ENCODE results near the gene SF3A2.
A peak's percentile ranks its signal among the peaks of the same experiment; 100 is the strongest.

SF3A2 gene

DNA sequence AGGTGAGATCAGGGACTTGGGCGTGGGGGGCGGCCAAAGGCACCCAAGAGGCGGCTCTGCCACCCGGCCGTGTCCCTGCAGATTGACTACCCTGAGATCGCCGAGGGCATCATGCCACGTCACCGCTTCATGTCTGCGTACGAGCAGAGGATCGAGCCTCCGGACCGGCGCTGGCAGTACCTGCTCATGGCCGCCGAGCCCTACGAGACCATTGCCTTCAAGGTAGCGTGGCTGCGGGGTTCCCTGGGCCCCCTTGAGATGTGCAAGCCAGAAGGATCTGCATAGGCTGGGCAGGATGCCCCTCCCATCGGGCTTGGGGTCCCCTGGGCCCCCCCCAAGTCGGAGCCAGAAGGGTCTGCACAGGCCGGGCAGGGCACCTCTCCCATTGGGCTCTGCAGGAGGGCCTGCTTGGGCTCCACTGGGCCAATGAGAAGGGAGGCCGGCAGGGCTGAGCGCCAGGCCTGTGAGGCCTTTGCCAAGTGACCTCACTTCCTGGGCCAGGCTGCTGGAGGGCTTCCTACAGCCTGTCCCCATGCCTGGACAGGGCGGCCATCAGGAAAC is 10.3 kb downstream of the SF3A2 start (continued):
- TF ChIP-seq ZNF37A (tag by site-specific recombination; IDR thresholded peaks at IDR 0.05) (no peak), ZNF510 (tag by site-specific recombination; IDR thresholded peaks at IDR 0.05; ENCODE audit: insufficient replicate concordance) (no peak), GLI4 (tag by site-specific recombination; IDR thresholded peaks at IDR 0.05) (no peak), ZNF302 (tag by site-specific recombination; IDR thresholded peaks at IDR 0.05; ENCODE audit: low read depth) (no peak), ZBTB7A (tag by site-specific recombination; IDR thresholded peaks at IDR 0.05; ENCODE audit: low read depth) (no peak), ZNF211 (tag by site-specific recombination; IDR thresholded peaks at IDR 0.05; ENCODE audit: low read depth) (no peak), HOXD13 (CRISPR knock-in tag; IDR thresholded peaks at IDR 0.05; ENCODE audit: borderline replicate concordance) (no peak), ZNF10 (tag by site-specific recombination; IDR thresholded peaks at IDR 0.05) (no peak), ZNF660 (tag by site-specific recombination; IDR thresholded peaks at IDR 0.05) (no peak)
- TF ChIP-seq, protein P1, sequence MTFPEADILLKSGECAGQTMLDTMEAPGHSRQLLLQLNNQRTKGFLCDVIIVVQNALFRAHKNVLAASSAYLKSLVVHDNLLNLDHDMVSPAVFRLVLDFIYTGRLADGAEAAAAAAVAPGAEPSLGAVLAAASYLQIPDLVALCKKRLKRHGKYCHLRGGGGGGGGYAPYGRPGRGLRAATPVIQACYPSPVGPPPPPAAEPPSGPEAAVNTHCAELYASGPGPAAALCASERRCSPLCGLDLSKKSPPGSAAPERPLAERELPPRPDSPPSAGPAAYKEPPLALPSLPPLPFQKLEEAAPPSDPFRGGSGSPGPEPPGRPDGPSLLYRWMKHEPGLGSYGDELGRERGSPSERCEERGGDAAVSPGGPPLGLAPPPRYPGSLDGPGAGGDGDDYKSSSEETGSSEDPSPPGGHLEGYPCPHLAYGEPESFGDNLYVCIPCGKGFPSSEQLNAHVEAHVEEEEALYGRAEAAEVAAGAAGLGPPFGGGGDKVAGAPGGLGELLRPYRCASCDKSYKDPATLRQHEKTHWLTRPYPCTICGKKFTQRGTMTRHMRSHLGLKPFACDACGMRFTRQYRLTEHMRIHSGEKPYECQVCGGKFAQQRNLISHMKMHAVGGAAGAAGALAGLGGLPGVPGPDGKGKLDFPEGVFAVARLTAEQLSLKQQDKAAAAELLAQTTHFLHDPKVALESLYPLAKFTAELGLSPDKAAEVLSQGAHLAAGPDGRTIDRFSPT (tag by site-specific recombination; IDR thresholded peaks at IDR 0.05), result no peak

GRCh38 chr19:2247433-2248101 is 10.9 kb downstream of the SF3A2 start:
- Histone ChIP-seq H3K36me3 (ENCODE audit: control insufficient read depth in 2 of 2, insufficient read depth in 1 of 2, low read length in 2 of 2) (peaks cover 10 to 64% of the 10 kb centered on the region in 2 experiments), H3K4me1 (ENCODE audit: control insufficient read depth, insufficient read depth, low read length) (no peaks in the 10 kb centered on the region), H3K4me3 (ENCODE audit: low read depth, low read length) (no peak overlapping the region), H3K9me3 (ENCODE audit: control insufficient read depth, insufficient read depth, low read depth, low read length) (no peaks in the 10 kb centered on the region), H3K27ac (ENCODE audit: extremely low read depth, low read depth, low read length) (0 out of 2 replicates have a peak overlapping the region, but pooled peaks have one; percentile 16)
- CTCF ChIA-PET, result no interaction called here
- POLR2A ChIA-PET, result interaction anchor here (3.4 kb wide), 1 partner anchor 9 kb away, joined by 14 read pairs; no protein-coding TSS in a partner anchor
- TF ChIP-seq TRIM28 (IDR thresholded peaks at IDR 0.05; ENCODE audit: borderline replicate concordance, low read length) (no peak), ZFHX2 (tag by site-specific recombination; conservative IDR thresholded peaks at IDR 0.05) (peak; percentile 58), ZNF423 (tag by site-specific recombination; IDR thresholded peaks at IDR 0.05) (no peak), ZBTB21 (tag by site-specific recombination; IDR thresholded peaks at IDR 0.05) (no peak), ZNF600 (tag by site-specific recombination; IDR thresholded peaks at IDR 0.05) (peak; percentile 83), ZFP3 (tag by site-specific recombination; IDR thresholded peaks at IDR 0.05; ENCODE audit: low read depth) (no peak), ZIC2 (tag by site-specific recombination; IDR thresholded peaks at IDR 0.05) (peak; percentile 49; the same call in 1 of the 2 replicates), ZNF239 (tag by site-specific recombination; IDR thresholded peaks at IDR 0.05) (no peak), PRDM2 (tag by site-specific recombination; IDR thresholded peaks at IDR 0.05; ENCODE audit: borderline replicate concordance) (no peak), ZNF391 (tag by site-specific recombination; IDR thresholded peaks at IDR 0.05; ENCODE audit: borderline replicate concordance, low read depth) (no peak), ZBTB7A (tag by site-specific recombination; IDR thresholded peaks at IDR 0.05; ENCODE audit: low read depth) (0 out of 2 replicates have a peak, but pooled peaks have one; percentile 30), KLF8 (tag by site-specific recombination; IDR thresholded peaks at IDR 0.05) (peak; percentile 67; the same call in 1 of the 2 replicates)
- TF ChIP-seq, protein P2, sequence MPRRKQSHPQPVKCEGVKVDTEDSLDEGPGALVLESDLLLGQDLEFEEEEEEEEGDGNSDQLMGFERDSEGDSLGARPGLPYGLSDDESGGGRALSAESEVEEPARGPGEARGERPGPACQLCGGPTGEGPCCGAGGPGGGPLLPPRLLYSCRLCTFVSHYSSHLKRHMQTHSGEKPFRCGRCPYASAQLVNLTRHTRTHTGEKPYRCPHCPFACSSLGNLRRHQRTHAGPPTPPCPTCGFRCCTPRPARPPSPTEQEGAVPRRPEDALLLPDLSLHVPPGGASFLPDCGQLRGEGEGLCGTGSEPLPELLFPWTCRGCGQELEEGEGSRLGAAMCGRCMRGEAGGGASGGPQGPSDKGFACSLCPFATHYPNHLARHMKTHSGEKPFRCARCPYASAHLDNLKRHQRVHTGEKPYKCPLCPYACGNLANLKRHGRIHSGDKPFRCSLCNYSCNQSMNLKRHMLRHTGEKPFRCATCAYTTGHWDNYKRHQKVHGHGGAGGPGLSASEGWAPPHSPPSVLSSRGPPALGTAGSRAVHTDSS (tag by site-specific recombination; IDR thresholded peaks at IDR 0.05), result no peak
- TF ChIP-seq, protein P3, sequence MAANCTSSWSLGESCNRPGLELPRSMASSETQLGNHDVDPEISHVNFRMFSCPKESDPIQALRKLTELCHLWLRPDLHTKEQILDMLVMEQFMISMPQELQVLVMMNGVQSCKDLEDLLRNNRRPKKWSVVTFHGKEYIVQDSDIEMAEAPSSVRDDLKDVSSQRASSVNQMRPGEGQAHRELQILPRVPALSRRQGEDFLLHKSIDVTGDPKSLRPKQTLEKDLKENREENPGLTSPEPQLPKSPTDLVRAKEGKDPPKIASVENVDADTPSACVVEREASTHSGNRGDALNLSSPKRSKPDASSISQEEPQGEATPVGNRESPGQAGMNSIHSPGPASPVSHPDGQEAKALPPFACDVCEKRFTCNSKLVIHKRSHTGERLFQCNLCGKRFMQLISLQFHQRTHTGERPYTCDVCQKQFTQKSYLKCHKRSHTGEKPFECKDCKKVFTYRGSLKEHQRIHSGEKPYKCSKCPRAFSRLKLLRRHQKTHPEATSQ (tag by site-specific recombination; IDR thresholded peaks at IDR 0.05), result no peak
- TF ChIP-seq, protein P4, sequence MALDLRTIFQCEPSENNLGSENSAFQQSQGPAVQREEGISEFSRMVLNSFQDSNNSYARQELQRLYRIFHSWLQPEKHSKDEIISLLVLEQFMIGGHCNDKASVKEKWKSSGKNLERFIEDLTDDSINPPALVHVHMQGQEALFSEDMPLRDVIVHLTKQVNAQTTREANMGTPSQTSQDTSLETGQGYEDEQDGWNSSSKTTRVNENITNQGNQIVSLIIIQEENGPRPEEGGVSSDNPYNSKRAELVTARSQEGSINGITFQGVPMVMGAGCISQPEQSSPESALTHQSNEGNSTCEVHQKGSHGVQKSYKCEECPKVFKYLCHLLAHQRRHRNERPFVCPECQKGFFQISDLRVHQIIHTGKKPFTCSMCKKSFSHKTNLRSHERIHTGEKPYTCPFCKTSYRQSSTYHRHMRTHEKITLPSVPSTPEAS (tag by site-specific recombination; IDR thresholded peaks at IDR 0.05), result no peak
